Stimulated activated naive CD8-positive, alpha-beta T cell treated with anti-CD3 and anti-CD28 coated beads, Interleukin-15, Interleukin-2, amounts not matched to agents 100 U/mL and 50 U/mL, for 24 hours (primary cell): ENCODE results near the gene STYK1.
A peak's percentile ranks its signal among the peaks of the same experiment; 100 is the strongest.
"Not testable (repeated sequence)": the region's sequence is repeated elsewhere in the genome, so short reads cannot be mapped to it uniquely, and the experiment has no call there.

Experiments used
- ATAC-seq: fragments of 150-1000 bp; cut with Tn5 transposase; one replicate; pipeline ENCODE4 v1.10.0; 2021
- DNase-seq: peaks from one replicate; pipeline ENCODE4 v3.0.0; 2021

The STYK1 gene

GRCh38 chr12:10620078-10620779, 53.6 kb downstream of the STYK1 start:
- ATAC-seq, result no peak
- no peak for DNase-seq

- DNase-seq (no peak), ATAC-seq (no peak)
Observed at GRCh38 chr12:10618338-10618987, 55.4 kb downstream of the STYK1 start.

DNA sequence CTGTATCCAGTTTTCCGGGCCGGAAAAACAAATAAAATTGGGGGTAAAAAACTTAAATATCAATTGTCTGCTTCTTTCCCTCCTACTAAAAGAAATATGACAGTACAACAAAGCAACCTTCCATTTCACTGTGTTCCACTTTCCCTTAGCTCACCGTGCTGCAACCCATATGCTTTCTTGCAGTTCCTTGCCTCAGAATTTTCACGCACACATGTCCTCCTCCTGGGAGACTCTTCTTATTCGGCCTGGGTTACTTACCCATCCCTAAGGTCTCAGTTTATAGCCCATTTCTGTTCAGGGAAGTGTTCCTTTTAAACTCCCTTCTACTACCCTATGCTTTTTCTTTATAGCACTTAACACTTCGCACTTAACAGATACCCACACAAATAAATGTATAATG, 56.0 kb downstream of the STYK1 start:
- DNase-seq, result no peak
- no peak for ATAC-seq

DNA sequence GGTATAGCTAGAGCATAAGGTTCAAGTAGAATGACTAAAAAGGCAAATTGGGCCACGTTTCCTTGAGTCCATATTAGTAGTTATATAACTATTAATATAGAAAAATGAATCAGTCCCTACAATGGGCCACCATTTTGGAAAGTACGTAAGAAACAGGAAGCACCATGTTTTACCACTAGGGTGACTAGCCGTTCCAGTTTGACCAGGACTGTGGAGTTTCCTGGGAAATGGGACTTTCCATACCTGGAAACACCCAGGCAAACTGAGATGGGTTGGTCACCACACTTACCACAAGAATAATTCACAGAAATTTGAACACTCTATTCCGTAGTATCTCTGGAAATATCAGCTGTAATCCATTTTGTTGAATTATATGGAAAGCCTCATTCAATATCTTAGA, 58.3 kb downstream of the STYK1 start:
- ATAC-seq, result no peak
- DNase-seq, result no peak

DNA sequence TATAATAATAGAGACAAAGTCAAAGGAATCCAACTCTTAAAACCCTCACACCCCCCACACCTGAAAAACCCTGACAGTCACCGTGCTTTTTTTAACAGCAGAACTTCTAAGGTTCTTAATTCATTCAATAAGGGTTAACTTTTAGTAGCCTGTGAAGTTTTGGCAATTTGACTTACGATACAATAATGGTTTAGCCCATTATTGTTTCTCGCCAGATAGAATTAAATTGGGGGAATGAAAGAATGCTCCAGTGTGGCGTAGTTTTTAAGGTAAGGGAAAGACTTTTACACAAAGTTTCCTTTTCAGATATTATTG, 59.8 kb downstream of the STYK1 start:
- ATAC-seq, result no peak
- no peak for DNase-seq

GRCh38 chr12:10613349-10614055, 60.4 kb downstream of the STYK1 start, which contains the start of gene MAGOHB:
Gene MAGOHB (minus strand): TSS chr12:10613609. CDS start chr12:10613532, 77 bp downstream.
- peak; percentile 99 for DNase-seq
- ATAC-seq, result peak; percentile 93

- no peak for DNase-seq
- ATAC-seq, result peak; percentile 7
Observed at GRCh38 chr12:10612984-10613348, 60.9 kb downstream of the STYK1 start.

DNA sequence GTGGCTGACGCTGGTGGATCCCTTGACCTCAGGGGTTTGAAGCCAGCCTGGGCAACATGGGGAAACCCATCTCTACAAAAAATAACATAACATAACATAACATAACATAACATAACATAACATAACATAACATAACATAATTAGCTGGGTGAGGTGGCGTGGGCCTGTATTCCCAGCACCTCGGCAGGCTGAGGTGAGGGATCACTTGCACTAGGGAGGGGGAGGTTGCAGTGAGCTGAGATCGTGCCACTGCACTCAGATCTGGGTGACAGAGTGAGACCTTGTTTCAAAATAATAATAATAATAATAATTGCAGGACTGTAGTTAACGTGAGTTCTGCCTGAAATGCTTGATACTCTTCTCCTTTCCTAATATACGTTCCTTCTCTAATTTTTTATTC, 61.7 kb downstream of the STYK1 start:
- DNase-seq (no peak), ATAC-seq (no peak)

DNA sequence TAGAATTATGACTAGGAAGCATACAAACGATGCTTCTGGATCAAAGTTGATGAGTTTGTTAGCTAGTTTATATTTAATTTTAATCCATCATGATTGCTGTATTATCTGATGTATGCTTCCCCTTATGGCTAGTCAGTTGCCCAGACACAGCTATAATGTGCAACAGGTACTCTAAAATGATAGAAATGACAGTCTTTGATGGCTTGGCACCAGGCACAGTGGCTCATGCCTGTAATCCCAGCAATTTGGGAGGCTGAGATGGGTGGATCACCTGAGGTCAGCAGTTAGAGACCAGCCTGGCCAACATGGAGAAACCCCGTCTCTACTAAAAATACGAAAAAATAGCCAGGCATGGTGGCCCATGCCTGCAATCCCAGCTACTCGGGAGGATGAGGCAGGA, 62.6 kb downstream of the STYK1 start:
- not testable (repeated sequence) for DNase-seq, ATAC-seq

DNA sequence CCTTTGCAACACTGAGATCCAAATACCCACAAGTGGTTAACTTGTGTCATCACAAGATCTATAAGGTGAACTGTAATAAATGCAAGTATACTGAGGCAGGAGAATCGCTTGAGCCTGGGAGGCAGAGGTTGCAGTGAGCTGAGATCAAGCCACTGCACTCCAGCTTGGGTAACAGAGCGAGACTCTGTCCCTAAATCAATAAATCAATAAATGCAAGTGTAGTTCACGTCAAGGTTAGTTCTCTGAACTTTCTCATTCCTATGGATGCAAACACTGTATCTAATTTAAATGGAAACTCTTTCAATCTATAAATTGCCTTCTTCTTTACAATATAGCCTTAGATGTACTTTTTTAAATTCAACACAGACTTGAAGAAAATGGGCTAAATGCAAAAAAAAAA, 63.7 kb downstream of the STYK1 start:
- ATAC-seq (no peak), DNase-seq (no peak)

DNA sequence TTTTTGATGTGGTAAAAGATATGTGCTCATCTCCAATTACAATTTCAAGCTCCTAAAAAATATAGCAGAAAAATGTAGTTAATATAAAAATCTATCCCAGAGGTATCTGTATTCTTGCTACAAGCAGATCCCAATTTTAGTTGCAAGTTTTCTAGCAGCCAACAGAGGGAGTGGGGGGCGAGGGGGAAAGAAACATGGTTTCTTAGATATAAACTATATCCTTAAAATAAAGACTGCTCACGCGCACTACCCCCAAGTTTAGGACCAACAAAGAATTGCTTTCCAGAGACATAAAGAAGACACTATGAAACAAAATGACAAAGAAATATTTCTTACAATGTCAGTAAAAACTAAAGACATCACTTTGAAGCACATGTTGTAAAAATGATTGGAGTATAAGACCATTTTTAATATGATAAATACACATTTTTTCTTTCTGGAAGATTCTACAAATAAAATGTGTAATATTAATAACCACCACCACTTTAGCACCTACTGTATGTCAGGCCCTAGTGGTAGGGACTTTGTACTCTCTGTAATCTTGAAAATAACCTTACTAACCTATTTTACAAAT, 65.9 kb downstream of the STYK1 start:
- peak; percentile 9 for DNase-seq
- ATAC-seq, result no peak

DNA sequence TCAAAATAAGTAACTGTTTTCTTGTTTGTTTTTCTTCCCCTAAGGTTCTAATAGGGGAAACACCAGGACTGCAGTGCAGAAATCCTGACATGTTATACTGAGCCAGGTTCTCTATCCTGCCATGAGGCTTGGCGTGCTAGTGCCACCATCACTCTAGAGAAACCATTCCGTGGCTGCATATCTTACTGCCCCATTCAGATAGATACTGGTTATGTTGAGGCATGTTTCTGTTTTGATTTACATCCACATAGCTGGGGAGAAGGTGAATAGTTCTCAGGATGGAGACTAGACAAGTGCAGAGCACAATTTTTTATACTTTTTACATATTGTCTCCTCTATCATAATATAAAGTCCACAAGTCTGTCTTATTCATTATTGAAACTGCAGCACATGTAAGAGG, 72.0 kb downstream of the STYK1 start:
- no peak for DNase-seq
- ATAC-seq, result peak; percentile 23

- DNase-seq (no peak), ATAC-seq (no peak)
Observed at GRCh38 chr12:10600988-10601387, 72.9 kb downstream of the STYK1 start.

GRCh38 chr12:10595881-10596280, 78.0 kb downstream of the STYK1 start:
- no peak for ATAC-seq
- no peak for DNase-seq

- ATAC-seq, result no peak
- no peak for DNase-seq
Observed at GRCh38 chr12:10590966-10591365, 82.9 kb downstream of the STYK1 start.

- DNase-seq, result no peak
- ATAC-seq, result no peak
Observed at GRCh38 chr12:10584415-10584814, 89.4 kb downstream of the STYK1 start.

- ATAC-seq (no peak), DNase-seq (no peak)
Observed at GRCh38 chr12:10582704-10583103, 91.1 kb downstream of the STYK1 start.

- ATAC-seq, DNase-seq: not testable (repeated sequence)
Observed at GRCh38 chr12:10582133-10582532, 91.7 kb downstream of the STYK1 start.

GRCh38 chr12:10574307-10574706, 99.5 kb downstream of the STYK1 start:
- no peak for ATAC-seq
- no peak for DNase-seq

GRCh38 chr12:10572021-10572490, 101.8 kb downstream of the STYK1 start:
- DNase-seq, ATAC-seq: not testable (repeated sequence)

GRCh38 chr12:10571141-10571540, 102.7 kb downstream of the STYK1 start:
- ATAC-seq (no peak), DNase-seq (no peak)
